HG03064 (cell line): ENCODE results near the gene MTMR6.

Experiments
- ATAC-seq: cut with Tn5 transposase; IDR thresholded peaks from one replicate; pipeline ENCODE4 v1.9.1; 2021; ENCODE audit warnings: low read depth; ENCODE audit not compliant: unreplicated experiment

MTMR6 gene

DNA sequence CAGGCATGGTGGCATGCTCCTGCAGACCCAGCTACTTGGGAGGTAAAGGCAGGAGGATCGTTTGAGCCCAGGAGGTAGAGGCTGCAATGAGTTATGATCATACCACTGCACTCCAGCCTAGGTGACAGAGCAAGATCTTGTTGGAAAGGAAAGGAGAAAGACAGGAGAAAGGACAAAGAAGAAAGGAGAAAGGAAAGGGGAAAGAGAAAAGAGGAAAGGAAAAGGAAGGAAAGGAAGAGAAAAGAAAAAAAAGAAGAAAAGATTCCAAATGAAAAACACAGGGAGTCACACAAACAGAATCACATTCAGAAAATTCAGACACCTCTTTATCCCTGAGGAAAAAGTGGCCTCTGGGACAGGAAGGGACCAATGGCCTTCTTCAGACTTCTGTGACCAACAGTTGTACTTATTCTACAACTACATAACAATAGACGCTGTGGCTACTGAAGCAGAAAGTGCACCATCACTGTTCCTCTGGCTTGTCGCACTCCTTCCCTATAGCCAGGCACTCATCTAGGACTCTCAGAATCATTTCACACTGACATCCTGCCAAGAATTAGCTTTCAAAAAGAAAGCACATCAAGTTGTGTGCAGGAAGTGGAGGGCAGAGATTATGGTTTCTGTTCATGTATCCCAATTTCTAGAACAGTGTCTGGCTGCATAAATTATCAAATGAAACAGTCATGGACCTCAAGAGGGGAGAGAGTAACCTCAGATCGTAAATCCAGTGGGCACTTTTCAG, 5.9 kb downstream of the MTMR6 start:
- peak; percentile 63 for ATAC-seq

DNA sequence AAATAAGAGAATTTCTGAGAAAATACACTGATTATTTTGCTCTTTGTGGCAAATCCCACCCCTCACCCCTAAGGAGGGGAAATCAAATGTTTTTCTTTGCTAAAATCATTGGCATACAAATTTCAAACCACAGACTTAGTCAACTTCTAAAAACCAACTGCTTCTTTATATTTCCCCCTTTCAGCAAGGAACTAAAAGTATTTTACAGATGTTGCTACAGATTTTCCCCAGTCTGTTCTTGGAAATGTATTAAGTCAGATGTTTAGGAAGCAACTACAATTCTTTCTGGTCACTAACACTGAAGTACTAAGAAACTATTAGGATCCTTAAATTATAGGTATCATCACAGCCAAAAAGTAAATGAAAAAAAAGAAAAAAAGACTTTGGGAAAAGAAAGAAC, 6.9 kb downstream of the MTMR6 start:
- no peak for ATAC-seq

DNA sequence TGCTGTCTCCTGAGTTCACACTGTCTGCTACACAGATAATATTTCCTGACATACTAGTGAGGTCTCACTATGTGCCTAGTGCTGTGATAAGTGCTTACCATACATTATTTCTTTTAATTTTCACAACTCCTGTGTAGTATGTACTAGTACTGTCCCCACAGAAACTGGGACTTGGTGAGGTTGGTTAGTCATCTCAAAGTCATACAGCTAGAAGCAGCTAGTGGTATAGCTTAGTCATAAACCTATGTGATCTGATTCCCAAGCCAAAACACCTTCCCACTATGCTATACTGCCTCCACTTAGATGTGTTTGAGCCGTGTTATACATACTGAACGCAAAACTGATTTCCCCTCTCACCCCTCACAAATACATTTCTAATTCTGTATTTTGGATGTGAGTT, 10.5 kb downstream of the MTMR6 start:
- ATAC-seq, result no peak

DNA sequence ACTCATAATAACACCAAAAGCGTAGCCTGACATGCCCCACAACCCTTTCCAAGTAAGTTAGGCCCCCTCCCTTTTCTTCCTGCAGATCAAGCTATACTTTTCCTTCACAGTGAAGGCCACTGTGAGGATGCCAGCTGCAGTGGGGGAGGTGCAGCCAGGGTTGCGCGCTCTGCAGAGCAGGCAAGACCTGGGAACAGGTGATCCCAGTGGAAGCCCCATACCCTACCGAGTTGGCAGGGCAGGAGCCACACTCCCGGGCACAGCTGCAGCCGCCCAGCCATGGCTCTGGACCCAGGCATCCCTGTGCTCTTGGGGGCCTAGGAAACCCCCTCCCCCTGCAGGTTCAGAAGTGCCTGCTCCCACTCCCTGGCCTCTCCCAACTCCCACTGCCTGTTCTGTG, 18.7 kb downstream of the MTMR6 start:
- no peak for ATAC-seq

DNA sequence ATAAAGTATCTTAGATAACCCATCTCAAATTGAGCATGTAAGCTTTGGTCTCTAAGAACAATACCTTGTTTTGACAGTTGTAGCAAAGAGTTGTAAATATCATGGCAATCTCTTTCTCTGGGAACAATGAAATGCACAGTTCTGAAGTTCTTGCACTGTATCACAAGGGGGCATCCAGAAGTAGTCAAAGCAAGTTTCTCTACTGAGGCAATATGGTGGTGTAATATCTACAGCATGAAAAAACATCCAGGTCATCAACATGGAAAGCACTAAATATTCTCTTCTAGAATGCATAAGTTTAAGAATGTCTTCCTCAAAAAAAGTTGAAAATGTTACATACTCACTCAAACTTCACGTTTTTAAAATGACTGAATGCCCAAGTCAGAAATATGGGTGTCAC, 19.6 kb downstream of the MTMR6 start:
- no peak for ATAC-seq

DNA sequence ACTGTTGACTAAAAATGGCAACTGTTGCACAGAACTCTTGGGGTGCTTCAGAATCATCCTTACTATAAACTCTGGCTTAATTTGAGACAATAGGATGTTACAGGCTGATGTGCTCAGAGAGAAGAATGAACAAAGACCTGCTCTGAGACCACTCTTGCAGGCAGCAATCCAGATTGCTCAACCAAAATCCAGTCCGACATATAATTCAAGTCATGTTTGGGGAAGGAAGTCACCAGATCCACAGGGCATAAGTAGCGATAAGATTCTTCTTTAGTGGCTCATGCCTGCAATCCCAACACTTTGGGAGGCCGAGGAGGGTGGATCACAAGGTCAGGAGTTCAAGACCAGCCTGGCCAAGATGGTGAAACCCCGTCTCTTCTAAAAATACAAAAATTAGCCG, 20.6 kb downstream of the MTMR6 start:
- no peak for ATAC-seq

DNA sequence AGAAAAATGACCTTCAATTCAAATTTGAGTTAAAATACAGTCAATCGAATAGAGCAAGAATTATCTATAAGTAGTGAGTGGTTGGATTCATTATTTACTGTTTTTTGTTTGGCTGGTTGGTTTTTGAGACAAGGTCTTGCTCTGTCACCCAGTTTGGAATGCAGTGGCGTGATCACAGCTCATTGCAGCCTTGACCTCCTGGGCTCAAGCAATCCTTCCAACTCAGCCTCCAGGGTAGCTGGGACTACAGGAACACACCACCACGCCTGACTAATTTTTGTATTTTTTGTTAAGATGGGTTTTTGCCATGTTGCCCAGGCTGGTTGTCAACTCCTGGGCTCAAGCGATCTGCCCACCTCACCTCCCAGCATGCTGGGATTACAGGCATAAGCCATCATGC, 25.0 kb downstream of the MTMR6 start:
- ATAC-seq, result no peak

DNA sequence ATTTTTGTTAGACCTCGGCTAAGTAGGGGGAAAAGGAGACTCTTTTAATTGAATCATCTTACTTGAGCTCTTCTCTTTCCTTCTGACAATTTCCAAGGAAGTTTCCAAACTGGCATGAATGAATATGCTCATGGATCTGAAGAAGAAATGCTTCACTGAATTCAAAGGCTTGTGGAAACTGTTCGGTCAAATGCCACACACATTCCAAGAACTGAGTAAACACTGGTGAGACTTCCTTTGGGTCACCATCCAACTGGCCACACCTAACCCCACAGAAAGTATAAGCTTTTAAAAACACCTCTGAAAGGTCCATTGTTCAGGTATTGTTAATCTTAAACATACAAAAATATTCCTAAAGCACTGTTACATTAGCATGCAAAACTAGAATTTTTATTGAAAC, 33.6 kb downstream of the MTMR6 start:
- ATAC-seq, result no peak

DNA sequence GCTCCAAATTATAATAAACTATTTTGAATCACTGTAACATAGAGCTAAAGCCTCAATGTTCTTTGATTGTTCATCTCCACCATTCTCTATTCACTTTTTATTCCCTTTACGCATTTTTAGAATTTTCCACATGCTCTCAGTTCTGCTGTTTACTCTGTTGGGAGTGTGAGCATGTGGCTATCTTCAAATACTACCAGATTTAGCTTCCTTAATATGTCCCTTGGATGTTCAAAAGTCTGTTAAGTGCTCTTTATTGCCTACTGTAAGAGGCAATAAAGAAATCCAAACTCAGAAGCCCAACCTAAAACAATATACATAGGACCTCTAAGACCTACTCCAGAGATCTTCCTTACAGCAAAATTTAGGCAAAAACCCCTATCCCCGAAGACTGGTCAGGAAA, 34.5 kb downstream of the MTMR6 start:
- no peak for ATAC-seq

DNA sequence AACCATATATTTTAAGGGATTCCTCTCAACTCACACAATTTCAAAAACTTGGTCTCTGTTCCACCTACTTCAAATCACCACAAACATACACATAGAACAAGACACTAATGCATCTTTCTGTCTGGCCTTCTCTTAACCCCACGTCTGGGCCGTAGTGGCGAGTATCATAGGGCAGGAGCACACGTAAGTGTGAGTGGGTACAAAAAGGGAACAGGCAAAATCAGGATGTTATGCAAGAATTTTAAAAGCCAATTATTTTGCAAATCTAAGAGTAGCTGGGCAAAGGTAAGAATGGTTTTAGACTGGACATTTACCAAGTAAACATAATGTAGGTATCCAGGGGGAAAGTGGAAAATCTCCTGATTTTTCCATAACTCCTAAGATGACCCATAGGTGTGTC, 35.1 kb downstream of the MTMR6 start:
- ATAC-seq, result no peak

DNA sequence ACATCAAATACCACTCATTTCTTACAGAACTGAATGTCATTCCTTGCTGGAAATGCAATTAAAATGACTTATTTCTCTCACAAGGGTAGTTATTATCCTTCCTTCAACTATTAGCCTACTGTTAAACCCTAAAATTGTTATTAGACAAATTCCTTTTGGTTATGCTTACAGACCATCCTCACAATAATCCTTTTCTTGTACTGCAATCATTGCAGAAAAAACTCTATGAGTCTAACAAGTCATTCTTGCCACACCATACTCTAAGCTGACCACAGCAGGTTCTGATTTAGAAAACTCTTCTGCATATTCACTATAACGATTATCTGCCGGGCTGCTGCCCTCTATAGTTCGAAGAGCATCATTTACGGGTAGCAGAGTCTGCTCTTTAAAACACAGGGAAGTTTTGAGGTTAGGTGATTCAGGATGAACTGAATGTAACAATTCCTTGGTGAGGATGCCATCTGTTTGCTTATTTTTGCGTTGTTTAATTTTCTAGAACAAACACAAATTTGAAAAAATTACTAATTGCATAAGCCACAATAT, 38.2 kb downstream of the MTMR6 start:
- ATAC-seq, result no peak

DNA sequence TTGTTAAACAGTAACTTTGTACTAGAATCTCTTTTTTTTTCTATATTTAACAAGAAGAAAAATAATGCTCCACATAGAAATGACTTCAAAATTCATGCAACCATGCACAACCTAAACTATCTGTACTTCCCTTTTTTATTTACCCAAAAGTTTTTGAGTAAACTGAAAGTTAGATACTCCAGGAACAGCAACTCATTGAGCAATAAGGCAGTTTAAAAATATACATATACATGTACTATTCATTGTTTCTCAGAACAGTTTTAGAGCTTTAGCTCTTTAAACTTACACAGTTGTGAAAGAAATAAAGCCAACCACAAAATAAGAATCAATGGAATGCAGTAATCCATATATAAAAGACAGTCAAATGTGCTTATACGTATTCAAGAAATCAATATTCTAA, 39.2 kb downstream of the MTMR6 start:
- no peak for ATAC-seq

DNA sequence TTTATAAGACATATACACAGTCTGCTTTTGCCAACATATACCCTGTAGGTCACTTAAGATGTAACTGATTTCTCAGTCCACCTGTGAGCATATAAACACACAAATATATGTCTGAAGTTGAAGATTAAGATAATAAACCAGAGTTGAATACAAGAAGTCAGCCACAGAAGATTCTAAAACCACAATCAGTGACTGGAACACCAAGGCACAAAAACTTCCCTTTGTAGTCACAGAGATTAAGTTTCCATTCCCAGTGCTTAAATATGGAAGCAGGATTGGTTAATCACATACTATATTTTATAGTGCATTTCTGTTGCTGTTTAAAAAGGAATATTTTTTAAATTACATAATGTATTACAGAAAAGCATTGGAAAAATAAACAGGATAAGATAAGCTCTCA, 39.9 kb downstream of the MTMR6 start:
- no peak for ATAC-seq

DNA sequence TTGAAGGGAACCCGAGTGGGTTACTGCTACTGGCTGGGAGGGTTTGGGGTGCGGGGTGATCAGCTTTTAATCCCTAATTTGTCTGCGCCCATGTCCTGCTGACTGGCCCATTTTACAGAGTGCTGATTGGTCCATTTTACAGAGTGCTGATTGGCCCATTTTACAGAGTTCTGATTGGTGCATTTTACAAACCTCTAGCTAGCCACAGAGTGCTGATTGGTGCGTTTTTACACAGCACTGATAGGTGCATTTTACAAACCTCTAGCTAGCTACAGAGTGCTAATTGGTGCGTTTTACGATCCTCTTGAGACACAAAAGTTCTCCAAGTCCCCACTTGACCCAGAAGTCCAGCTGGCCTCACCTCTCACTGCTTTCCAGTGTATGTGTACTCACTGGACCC, 43.2 kb downstream of the MTMR6 start:
- ATAC-seq, result no peak

DNA sequence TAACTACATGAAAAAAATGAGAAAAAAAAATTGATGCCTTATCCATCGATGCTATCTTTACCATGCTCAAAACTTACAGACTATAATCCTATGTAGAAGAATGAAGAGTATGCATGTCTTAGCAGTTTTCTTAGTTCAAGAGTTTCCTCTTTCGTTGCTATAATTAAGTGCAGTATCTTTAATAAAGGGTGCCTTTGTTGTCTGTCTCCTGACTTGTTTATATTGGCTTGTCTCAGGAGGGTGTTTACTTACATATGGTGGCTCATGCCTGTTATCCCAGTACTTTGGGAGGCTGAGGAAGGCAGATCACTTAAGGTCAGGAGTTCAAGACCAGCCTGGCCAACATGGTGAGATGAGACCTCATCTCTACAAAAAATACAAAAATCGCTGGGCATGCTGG, 44.3 kb downstream of the MTMR6 start:
- no peak for ATAC-seq

DNA sequence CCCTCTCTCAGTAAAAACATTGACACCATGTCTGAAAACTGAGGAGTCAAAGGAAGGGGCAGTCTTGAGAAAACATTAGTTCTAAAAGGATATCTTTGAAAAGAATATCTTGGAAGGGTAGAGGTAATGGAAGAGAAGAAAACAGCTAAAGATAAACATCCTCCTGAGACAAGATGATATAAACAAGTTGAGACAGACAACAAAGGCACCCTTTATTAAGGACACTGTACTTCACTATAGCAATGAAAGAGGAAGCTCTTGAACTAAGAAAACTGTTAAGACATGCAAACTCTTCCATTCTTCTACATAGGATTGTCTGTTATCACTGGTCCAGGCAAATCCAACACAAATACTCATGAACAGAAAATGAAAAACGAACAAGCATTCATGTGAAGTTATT, 46.3 kb downstream of the MTMR6 start:
- ATAC-seq, result no peak

DNA sequence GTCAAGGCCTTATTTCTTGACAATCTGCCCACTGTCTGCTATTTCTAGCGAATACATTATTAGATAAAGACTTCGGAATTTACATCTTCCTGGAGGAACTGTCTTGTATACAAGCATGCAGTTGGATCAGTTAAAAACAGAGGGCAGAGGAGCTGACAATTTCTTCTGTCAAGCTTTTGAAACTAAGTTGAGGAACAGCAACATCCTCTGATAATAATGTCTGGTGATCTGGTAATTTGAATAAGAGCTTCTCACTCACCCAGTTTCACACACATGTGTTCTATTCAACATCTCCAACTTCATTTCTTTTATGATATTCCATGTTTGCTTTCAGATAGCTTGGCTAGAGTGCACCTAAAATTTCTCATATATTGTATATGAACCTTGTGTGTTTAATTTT, 50.2 kb downstream of the MTMR6 start:
- no peak for ATAC-seq

DNA sequence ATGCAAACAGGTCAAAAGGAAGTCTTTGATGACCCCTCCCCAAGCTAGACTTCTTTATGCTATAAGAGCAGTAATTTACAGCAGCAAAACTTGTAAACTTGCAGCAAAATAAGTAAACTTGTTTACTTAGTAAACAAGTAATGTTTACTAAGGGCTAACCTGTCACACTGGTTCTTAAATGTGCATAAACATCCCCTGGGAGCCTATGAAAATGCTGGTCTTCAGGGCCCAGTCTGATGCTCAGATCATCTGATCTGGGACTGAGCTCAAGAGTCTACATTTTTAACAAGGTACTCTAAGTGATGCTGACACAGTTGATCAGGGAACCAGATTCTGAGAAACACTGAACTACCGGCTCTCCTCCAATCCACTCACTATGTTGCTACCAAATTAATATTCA, 53.4 kb downstream of the MTMR6 start:
- ATAC-seq, result no peak

DNA sequence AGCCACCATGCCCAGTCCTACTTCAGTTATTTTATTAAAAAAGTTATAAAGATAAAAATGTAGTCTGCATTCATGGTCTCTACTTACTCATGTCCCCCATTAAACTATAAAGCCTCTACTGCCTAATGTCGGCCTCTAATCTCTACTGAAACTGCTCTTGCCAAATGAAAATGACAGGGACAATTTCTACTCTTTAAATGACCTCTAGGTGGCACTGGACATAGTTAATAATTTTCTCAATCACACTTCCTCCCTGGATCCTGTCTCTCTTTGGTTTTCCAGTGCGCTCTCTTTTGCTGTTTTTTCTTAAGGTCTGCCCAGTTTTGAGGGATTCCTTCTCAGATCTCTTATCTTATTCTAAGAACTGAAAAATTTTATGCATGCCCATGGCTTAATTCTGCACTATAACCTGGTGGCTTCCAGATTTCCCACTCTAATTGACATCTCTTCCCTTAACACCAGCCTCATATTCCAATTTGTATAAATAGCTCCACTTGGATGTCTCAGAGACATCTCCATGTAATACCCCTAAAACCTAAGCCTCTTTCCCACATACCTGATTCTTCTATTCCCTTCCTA, 54.3 kb downstream of the MTMR6 start:
- no peak for ATAC-seq

DNA sequence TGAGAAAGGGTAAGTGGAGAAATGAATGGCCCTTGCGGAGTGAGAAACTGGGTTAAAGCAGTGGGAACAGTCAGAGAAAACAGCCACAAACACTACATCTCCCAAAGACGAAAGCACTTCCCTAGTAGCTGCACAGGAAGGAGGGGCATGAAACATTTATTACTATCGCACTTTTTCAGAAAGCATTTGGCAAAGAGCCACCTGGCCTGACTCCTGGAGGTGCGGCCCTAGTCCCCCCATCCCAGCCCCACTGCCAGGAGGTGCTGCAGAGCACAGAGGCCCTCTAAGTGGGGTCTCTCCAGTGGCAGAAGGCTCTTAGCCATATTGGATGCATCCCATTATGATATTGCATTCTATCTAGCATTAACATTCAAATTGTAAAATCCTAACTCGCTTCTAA, 55.8 kb downstream of the MTMR6 start:
- no peak for ATAC-seq

DNA sequence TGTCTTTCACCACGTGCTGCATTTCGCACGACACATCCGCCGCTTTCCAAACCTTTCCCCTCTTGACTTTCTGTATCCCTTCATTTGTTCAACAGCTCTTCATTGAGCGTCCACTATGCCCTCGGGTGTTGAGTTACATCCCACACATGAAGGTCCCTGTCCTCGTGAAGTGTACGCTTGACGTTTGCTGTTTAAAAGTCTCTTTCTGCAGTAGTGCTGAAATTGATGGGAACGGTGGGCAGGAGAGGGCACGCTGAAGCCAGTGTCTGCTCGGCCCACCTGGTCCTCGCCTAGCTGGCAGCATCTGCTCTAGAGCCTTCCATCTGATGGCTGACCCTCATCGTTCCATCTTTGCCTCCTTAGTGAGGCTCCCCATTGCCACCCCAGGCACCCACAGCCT, 59.6 kb downstream of the MTMR6 start:
- ATAC-seq, result no peak

DNA sequence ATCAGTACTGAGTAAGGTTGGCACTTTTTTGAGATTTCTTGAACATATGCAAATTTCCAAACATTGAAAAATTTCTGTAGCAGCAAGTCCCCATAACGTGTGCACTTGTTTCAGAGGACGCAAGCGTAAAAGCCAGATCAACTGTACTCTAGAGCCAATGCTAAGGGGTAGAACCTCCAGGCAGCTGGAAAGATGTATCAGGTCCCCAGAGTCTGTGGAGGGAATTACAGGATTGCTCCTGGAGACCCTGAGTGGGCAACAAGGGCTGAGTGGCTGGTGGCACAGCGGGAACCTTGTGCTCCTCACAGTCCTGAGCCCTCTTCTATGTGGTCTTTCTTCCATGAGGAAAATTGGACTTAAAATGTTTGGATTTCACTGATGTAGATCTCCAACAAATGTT, 61.3 kb downstream of the MTMR6 start:
- ATAC-seq, result no peak
